ENCODE data around the gene TNNI2. TPM values are rescaled to one million over a fixed set of nuclear protein-coding genes. Genes with fewer than 3 reads are reported as not detected.

The TNNI2 gene
- total RNA-seq, 1 experiment from 2014 or later: 0.29 TPM

GRCh38 chr11:1832920-1833295 is 5.9 kb upstream of the TNNI2 start:
- DNase-seq (ENCODE audit: low read depth): no peak

GRCh38 chr11:1834062-1834610 is 4.6 kb upstream of the TNNI2 start:
- DNase-seq (ENCODE audit: low read depth): no peak

- DNase-seq (ENCODE audit: low read depth): no peak
Observed at GRCh38 chr11:1834779-1835670, 3.8 kb upstream of the TNNI2 start, which contains the start of gene SYT8. Gene SYT8, plus strand, starts transcription at chr11:1834990. Its CDS starts 116 bp downstream, at chr11:1835106.

- DNase-seq (ENCODE audit: low read depth): no peak
Observed at GRCh38 chr11:1835671-1836010, 3.1 kb upstream of the TNNI2 start.

GRCh38 chr11:1836011-1836945 is 2.5 kb upstream of the TNNI2 start:
- no peak for DNase-seq (ENCODE audit: low read depth)

- peak; percentile 55 for DNase-seq (ENCODE audit: low read depth)
Observed at GRCh38 chr11:1837171-1838076, 1.4 kb upstream of the TNNI2 start.

- DNase-seq (ENCODE audit: low read depth): no peak
Observed at GRCh38 chr11:1838077-1838425, 730 bp upstream of the TNNI2 start.

- no peak for DNase-seq (ENCODE audit: low read depth)
Observed at GRCh38 chr11:1839204-1839923, 583 bp downstream of the TNNI2 start.

- DNase-seq (ENCODE audit: low read depth): no peak
Observed at GRCh38 chr11:1839924-1840779, 1.4 kb downstream of the TNNI2 start.

- no peak for DNase-seq (ENCODE audit: low read depth)
Observed at GRCh38 chr11:1840780-1841480, 2.1 kb downstream of the TNNI2 start.

- DNase-seq (ENCODE audit: low read depth): no peak
Observed at GRCh38 chr11:1841511-1842148, 2.8 kb downstream of the TNNI2 start.

GRCh38 chr11:1842149-1843097 is 3.6 kb downstream of the TNNI2 start:
- no peak for DNase-seq (ENCODE audit: low read depth)

GRCh38 chr11:1843098-1843473 is 4.3 kb downstream of the TNNI2 start:
- no peak for DNase-seq (ENCODE audit: low read depth)

- DNase-seq (ENCODE audit: low read depth): no peak
Observed at GRCh38 chr11:1843796-1844195, 5.0 kb downstream of the TNNI2 start.

- no peak for DNase-seq (ENCODE audit: low read depth)
Observed at GRCh38 chr11:1844221-1845094, 5.7 kb downstream of the TNNI2 start.

GRCh38 chr11:1845095-1845429 is 6.3 kb downstream of the TNNI2 start:
- DNase-seq (ENCODE audit: low read depth): no peak
